Trophoblast cell (in vitro differentiated cells and primary cell): ENCODE measurements around the gene ST3GAL2.

Source experiments
- DNase-seq, 2 donors: peaks; one replicate each; pipeline ENCODE4 v3.0.0-alpha.2; 2016
- H2AFZ ChIP-seq: 2 replicates; pipeline ENCODE4 v1.6.1; 2013; ENCODE audit warnings: low read length, moderate library complexity, mild to moderate bottlenecking; ENCODE audit not compliant: insufficient read depth, poor library complexity
- H2AK5ac ChIP-seq: 2 replicates; pipeline ENCODE4 v1.6.1; 2013; ENCODE audit warnings: mild to moderate bottlenecking, low read length
- H2BK120ac ChIP-seq: 2 replicates; pipeline ENCODE4 v1.6.1; 2013; ENCODE audit warnings: low read length, mild to moderate bottlenecking, moderate library complexity; ENCODE audit not compliant: insufficient read depth, poor library complexity
- H2BK12ac ChIP-seq: 2 replicates; pipeline ENCODE4 v1.6.1; 2013; ENCODE audit warnings: mild to moderate bottlenecking, low read length, moderate library complexity
- H2BK5ac ChIP-seq: 2 replicates; pipeline ENCODE4 v1.6.1; 2013; ENCODE audit warnings: low read length, low read depth, moderate library complexity, mild to moderate bottlenecking; ENCODE audit not compliant: poor library complexity
- H3K14ac ChIP-seq: 2 replicates; pipeline ENCODE4 v1.6.1; 2013; ENCODE audit warnings: mild to moderate bottlenecking, low read length
- H3K18ac ChIP-seq: 2 replicates; pipeline ENCODE4 v1.6.1; 2013; ENCODE audit warnings: mild to moderate bottlenecking, low read length
- H3K23ac ChIP-seq: 2 replicates; pipeline ENCODE4 v1.6.1; 2013; ENCODE audit warnings: low read length
- H3K27ac ChIP-seq: 2 replicates; pipeline ENCODE4 v1.5.1; 2013; ENCODE audit warnings: low read depth, mild to moderate bottlenecking, inconsistent platforms, low read length, moderate library complexity
- H3K27me3 ChIP-seq: 2 replicates; pipeline ENCODE4 v1.6.1; 2013; ENCODE audit warnings: inconsistent platforms, mild to moderate bottlenecking, low read length, moderate library complexity; ENCODE audit not compliant: insufficient read depth
- H3K36me3 ChIP-seq, 2 experiments: 1 replicate in 1 of 2; 2 replicates in 1 of 2; pipeline ENCODE4 v1.6.1; 2013; ENCODE audit warnings: low read length in 2 of 2, mild to moderate bottlenecking in 2 of 2, moderate library complexity in 1 of 2; ENCODE audit not compliant: insufficient read depth in 2 of 2, control insufficient read depth in 1 of 2
- H3K4ac ChIP-seq: 2 replicates; pipeline ENCODE4 v1.6.1; 2013; ENCODE audit warnings: low read depth, mild to moderate bottlenecking, low read length, moderate library complexity
- H3K4me1 ChIP-seq, 2 experiments: 1 replicate in 1 of 2; 2 replicates in 1 of 2; pipeline ENCODE4 v1.6.1; 2013; ENCODE audit warnings: low read length in 2 of 2, mild to moderate bottlenecking in 2 of 2, moderate library complexity in 1 of 2; ENCODE audit not compliant: insufficient read depth in 2 of 2, control insufficient read depth in 1 of 2
- H3K4me2 ChIP-seq: 2 replicates; pipeline ENCODE4 v1.6.1; 2013; ENCODE audit warnings: inconsistent platforms, mild to moderate bottlenecking, low read length, moderate library complexity
- H3K4me3 ChIP-seq: 2 replicates; pipeline ENCODE4 v1.5.1; 2013; ENCODE audit warnings: mild to moderate bottlenecking, low read depth, low read length, inconsistent platforms
- H3K79me1 ChIP-seq: one replicate; pipeline ENCODE4 v1.6.1; 2013; ENCODE audit warnings: low read length
- H3K79me2 ChIP-seq: 2 replicates; pipeline ENCODE4 v1.6.1; 2013; ENCODE audit warnings: low read length, mild to moderate bottlenecking; ENCODE audit not compliant: control insufficient read depth, insufficient read depth, poor library complexity
- H3K9ac ChIP-seq: 2 replicates; pipeline ENCODE4 v1.6.1; 2013; ENCODE audit warnings: mild to moderate bottlenecking, low read length
- H3K9me3 ChIP-seq: 2 replicates; pipeline ENCODE4 v1.6.1; 2013; ENCODE audit warnings: low read depth, mild to moderate bottlenecking, control low read depth, inconsistent platforms, low read length; ENCODE audit not compliant: insufficient read depth
- H4K12ac ChIP-seq: 2 replicates; pipeline ENCODE4 v1.6.1; 2013; ENCODE audit warnings: low read depth, mild to moderate bottlenecking, low read length, moderate library complexity
- H4K8ac ChIP-seq: 2 replicates; pipeline ENCODE4 v1.6.1; 2013; ENCODE audit warnings: low read depth, mild to moderate bottlenecking, low read length, moderate library complexity
- H4K91ac ChIP-seq: one replicate; pipeline ENCODE4 v1.6.1; 2013; ENCODE audit warnings: low read depth, mild to moderate bottlenecking, low read length, moderate library complexity
- WGBS: extraction: QIAGEN DNeasy Blood & Tissue Kit; methylation state at CpG from one replicate; pipeline ENCODE4 v1.1.7; 2013; ENCODE audit warnings: missing lambda C conversion rate; ENCODE audit not compliant: insufficient read length, insufficient coverage; ENCODE audit errors: extremely low coverage; 5-methylcytosine and 5-hydroxymethylcytosine counted together

Gene ST3GAL2

GRCh38 chr16:70455910-70456309, 17.0 kb upstream of the ST3GAL2 start:
- Histone ChIP-seq H3K79me1 (peaks cover 7% of the 10 kb centered on the region), H3K27ac (no peak overlapping the region), H2BK120ac (no peak overlapping the region), H2AK5ac (no peak overlapping the region), H3K4ac (no peak overlapping the region), H3K9ac (no peak overlapping the region), H3K4me3 (no peak overlapping the region), H4K91ac (no peak overlapping the region), H3K9me3 (no peaks in the 10 kb centered on the region), H4K8ac (no peak overlapping the region), H4K12ac (no peak overlapping the region), H3K27me3 (no peaks in the 10 kb centered on the region), H3K23ac (no peak overlapping the region), H3K18ac (no peak overlapping the region), H3K14ac (no peak overlapping the region), H2BK12ac (no peak overlapping the region), H3K4me2 (no peak overlapping the region), H2AFZ (no peak overlapping the region), H3K36me3 (no peaks in the 10 kb centered on the region), H3K79me2 (peaks cover 5% of the 10 kb centered on the region), H2BK5ac (no peak overlapping the region), H3K4me1 (peaks cover 2 to 3% of the 10 kb centered on the region in 2 experiments)
- no CpG with 5 or more reads among the region's 7 CpGs for WGBS
- peak in 1 of 2 donors; percentile 60 for DNase-seq

DNA sequence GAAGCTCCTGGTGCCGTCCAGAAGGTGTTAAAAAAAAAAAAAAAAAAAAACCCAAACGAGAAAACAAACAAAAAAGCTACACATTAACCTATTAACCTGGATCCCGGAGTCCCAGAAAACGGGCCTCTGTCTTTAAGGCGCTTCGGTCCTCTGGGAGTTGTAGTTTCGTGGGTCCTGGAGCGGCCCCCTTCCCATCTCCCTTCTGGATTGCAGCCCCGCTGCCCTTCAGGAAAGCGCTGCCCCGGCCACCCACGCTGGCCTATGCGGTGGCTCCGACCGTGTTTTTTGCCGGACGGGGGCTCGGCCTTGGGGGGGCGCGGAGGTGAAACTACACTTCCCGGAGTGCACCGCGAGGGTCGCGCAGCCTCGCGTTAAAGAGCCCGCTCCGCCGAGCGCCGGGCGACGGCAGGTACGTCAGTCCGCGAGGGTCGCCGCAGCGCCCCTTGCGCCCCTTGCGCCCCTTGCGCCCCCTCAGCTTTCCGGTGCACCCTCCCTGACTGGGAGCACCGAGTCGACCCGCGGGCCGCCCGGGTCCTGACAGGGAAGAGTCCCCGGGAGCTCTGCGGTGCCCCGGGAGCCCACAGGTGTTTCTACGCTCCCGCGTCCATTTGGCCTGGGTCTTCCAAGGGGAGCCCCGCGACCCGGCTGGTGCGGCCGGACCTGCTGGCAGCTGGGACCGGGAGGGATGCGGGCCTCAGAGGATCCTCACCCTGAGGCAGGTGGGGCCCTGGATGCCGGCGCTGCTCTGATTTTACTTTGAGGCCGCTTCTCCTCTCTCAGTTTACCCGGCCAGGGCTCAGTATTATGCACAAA, 15.5 kb upstream of the ST3GAL2 start, which contains the start of gene FCSK:
FCSK (plus strand) TSS at position 374 of the 813 bp plus-strand sequence. CDS start 8,596 bp downstream, outside the sequence.
- no CpG with 5 or more reads among the region's 67 CpGs for WGBS
- Histone ChIP-seq H3K27ac (peak within 1 kb of the TSS; percentile 97), H3K4me2 (peak within 1 kb of the TSS; percentile 98), H3K4me3 (peak within 1 kb of the TSS; percentile 95), H3K79me1 (peaks cover 7% of the 10 kb centered on the region), H4K8ac (peak within 1 kb of the TSS; percentile 98), H3K9me3 (peaks cover 3% of the 10 kb centered on the region), H3K9ac (peak within 1 kb of the TSS; percentile 100), H4K91ac (peak within 1 kb of the TSS; percentile 100), H3K4ac (peak within 1 kb of the TSS; percentile 93), H3K4me1 (peaks cover 2 to 3% of the 10 kb centered on the region in 2 experiments), H2AK5ac (no peak within 1 kb of the TSS), H2BK120ac (peak within 1 kb of the TSS; percentile 100), H2AFZ (peak within 1 kb of the TSS; percentile 96), H3K27me3 (no peaks in the 10 kb centered on the region), H3K14ac (peak within 1 kb of the TSS; percentile 98), H4K12ac (peak within 1 kb of the TSS; percentile 98), H2BK12ac (peak within 1 kb of the TSS; percentile 100), H3K18ac (peak within 1 kb of the TSS; percentile 100), H3K79me2 (peaks cover 5% of the 10 kb centered on the region), H2BK5ac (peak within 1 kb of the TSS; percentile 100), H3K36me3 (no peaks in the 10 kb centered on the region), H3K23ac (no peak within 1 kb of the TSS)
- DNase-seq = peak in 1 of 2 donors; percentile 67

DNA sequence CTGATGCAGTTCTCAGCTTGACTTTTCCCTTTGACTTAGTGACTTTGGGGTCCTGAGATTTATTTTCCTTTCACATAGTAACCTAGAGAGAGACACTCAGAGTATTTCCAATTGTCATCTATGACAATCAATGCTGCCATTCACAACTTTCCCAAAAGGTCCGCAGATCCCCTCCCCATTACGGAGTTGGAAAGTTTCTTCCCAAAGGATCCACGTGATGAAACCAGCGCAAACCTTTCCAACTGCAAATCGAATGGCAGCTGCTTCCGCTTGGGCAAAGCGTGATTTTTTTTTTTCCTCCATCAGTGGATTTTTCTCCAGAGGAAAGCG, 15.0 kb upstream of the ST3GAL2 start:
- H4K91ac ChIP-seq = no peak overlapping the region
- H2BK5ac ChIP-seq = no peak overlapping the region
- H4K8ac ChIP-seq = peak overlapping the region; percentile 77
- no peak overlapping the region for H3K14ac ChIP-seq
- no peak overlapping the region for H4K12ac ChIP-seq
- H3K23ac ChIP-seq = no peak overlapping the region
- peak overlapping the region; percentile 30 for H2AFZ ChIP-seq
- no peak overlapping the region for H3K18ac ChIP-seq
- no peaks in the 10 kb centered on the region for H3K27me3 ChIP-seq
- H3K4ac ChIP-seq = no peak overlapping the region
- H3K27ac ChIP-seq = peak overlapping the region; percentile 97
- H3K4me1 ChIP-seq = peaks cover 2 to 3% of the 10 kb centered on the region in 2 experiments
- no CpG with 5 or more reads among the region's 8 CpGs for WGBS
- peak overlapping the region; percentile 95 for H3K4me3 ChIP-seq
- no peaks in the 10 kb centered on the region for H3K36me3 ChIP-seq
- peak overlapping the region; percentile 98 for H3K4me2 ChIP-seq
- peaks cover 5% of the 10 kb centered on the region for H3K79me2 ChIP-seq
- peaks cover 3% of the 10 kb centered on the region for H3K9me3 ChIP-seq
- DNase-seq = no peak
- H2AK5ac ChIP-seq = no peak overlapping the region
- no peak overlapping the region for H2BK120ac ChIP-seq
- no peak overlapping the region for H2BK12ac ChIP-seq
- H3K79me1 ChIP-seq = peaks cover 7% of the 10 kb centered on the region
- H3K9ac ChIP-seq = peak overlapping the region; percentile 74

DNA sequence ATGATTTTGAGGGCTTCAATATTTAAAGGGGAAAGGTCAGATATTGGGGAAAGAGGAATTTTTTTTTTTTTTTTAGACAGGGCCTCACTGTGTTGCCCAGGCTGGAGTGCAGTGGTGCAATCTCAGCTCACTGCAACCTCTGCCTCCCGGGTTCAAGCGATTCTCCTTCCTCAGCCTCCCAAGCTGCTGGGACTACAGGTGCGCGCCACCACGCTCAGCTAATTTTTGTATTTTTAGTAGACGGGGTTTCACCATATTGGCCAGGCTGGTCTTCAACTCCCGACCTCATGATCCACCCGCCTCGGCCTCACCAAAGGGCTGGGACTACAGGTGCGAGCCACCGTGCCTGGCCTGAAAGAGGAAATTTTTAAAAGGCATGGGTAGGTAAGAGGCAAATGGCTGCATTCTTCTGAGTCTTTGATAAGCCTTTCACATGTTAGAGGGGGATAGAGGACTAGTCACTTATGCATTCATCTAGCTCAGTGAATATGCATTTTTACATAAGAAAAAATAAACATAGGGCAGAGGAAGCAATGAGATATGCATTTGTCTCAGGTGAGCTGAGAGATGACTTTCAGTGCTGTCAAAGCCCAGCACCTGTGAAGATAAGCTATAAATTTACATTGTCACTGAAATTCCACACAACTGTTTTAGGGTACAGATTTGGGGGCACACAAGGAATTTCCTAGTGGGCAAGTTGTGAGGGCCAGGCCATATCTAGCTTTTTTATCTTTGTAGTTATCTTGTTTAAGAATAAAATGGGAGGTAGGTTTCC, 14.4 kb upstream of the ST3GAL2 start:
- H3K27ac ChIP-seq = no peak overlapping the region
- H2BK120ac ChIP-seq = no peak overlapping the region
- no peak overlapping the region for H4K91ac ChIP-seq
- H2AFZ ChIP-seq = no peak overlapping the region
- no peak overlapping the region for H3K18ac ChIP-seq
- H3K23ac ChIP-seq = no peak overlapping the region
- peaks cover 2 to 3% of the 10 kb centered on the region in 2 experiments for H3K4me1 ChIP-seq
- no peak overlapping the region for H4K8ac ChIP-seq
- H3K14ac ChIP-seq = no peak overlapping the region
- H2BK12ac ChIP-seq = peak overlapping the region; percentile 53
- no peak overlapping the region for H3K4ac ChIP-seq
- peak overlapping the region; percentile 33 for H4K12ac ChIP-seq
- peak overlapping the region; percentile 98 for H3K4me2 ChIP-seq
- peaks cover 7% of the 10 kb centered on the region for H3K79me1 ChIP-seq
- no peaks in the 10 kb centered on the region for H3K27me3 ChIP-seq
- peaks cover 5% of the 10 kb centered on the region for H3K79me2 ChIP-seq
- H2BK5ac ChIP-seq = no peak overlapping the region
- no peak overlapping the region for H3K4me3 ChIP-seq
- no peak overlapping the region for H3K9ac ChIP-seq
- no peaks in the 10 kb centered on the region for H3K36me3 ChIP-seq
- no peak overlapping the region for H2AK5ac ChIP-seq
- no CpG with 5 or more reads among the region's 11 CpGs for WGBS
- no peak for DNase-seq
- peaks cover 3% of the 10 kb centered on the region for H3K9me3 ChIP-seq
